Measurements from ENCODE around the gene ANKLE1. TPM values are rescaled to one million over a fixed set of nuclear protein-coding genes. Genes with fewer than 3 reads are reported as not detected.

Gene ANKLE1
- 0.13 TPM for total RNA-seq
- long read RNA-seq: 0 reads

GRCh38 chr19:17281391-17282304 lies at the start of gene ANKLE1:
Gene ANKLE1, plus strand, starts transcription at chr19:17281901. Its CDS starts 20 bp downstream, at chr19:17281921.
- peak; percentile 60 for DNase-seq
- intact Hi-C loops (cut with DNase I): loop anchor here (5.0 kb wide), 2 partner anchors 79 to 214 kb away; no protein-coding TSS in a partner anchor
- peak; percentile 48 for ATAC-seq (ENCODE audit: poor library complexity)

DNA sequence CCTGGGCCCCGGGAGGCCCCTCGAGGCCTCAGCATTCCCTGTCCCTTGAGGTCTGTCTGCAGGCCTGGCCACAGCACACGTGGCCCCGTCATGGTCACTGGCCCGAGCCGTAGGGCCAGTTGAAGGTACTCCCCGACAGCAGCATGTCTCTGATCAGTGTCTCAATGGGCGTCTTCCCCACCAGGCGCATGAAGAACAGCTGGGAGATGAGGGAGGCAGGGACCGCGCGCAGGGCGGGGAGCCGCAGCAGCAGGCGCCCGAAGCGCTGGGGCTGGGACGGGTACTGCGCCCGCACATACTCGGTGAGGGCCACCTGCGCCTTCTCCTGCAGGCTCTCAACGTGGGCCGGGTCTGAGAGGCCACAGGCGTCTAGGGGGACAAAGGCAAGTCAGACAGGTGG lies 49.4 kb upstream of the ANKLE1 start:
- no peak for DNase-seq
- intact Hi-C loops (cut with DNase I): no loop called here
- no peak for ATAC-seq (ENCODE audit: poor library complexity)

- DNase-seq (peak; percentile 73), ATAC-seq (ENCODE audit: poor library complexity) (peak; percentile 77)
- intact Hi-C loops (cut with DNase I): no loop called here
Observed at GRCh38 chr19:17234911-17235299, 46.8 kb upstream of the ANKLE1 start.

GRCh38 chr19:17235300-17235970 lies 46.3 kb upstream of the ANKLE1 start:
- ATAC-seq (ENCODE audit: poor library complexity) (peak; percentile 90), DNase-seq (peak; percentile 87)
- intact Hi-C loops (cut with DNase I): no loop called here

GRCh38 chr19:17235971-17236777 lies 45.5 kb upstream of the ANKLE1 start:
- DNase-seq: no peak
- no peak for ATAC-seq (ENCODE audit: poor library complexity)
- intact Hi-C loops (cut with DNase I): no loop called here

- DNase-seq: no peak
- intact Hi-C loops (cut with DNase I): no loop called here
- no peak for ATAC-seq (ENCODE audit: poor library complexity)
Observed at GRCh38 chr19:17236811-17237543, 44.7 kb upstream of the ANKLE1 start.

DNA sequence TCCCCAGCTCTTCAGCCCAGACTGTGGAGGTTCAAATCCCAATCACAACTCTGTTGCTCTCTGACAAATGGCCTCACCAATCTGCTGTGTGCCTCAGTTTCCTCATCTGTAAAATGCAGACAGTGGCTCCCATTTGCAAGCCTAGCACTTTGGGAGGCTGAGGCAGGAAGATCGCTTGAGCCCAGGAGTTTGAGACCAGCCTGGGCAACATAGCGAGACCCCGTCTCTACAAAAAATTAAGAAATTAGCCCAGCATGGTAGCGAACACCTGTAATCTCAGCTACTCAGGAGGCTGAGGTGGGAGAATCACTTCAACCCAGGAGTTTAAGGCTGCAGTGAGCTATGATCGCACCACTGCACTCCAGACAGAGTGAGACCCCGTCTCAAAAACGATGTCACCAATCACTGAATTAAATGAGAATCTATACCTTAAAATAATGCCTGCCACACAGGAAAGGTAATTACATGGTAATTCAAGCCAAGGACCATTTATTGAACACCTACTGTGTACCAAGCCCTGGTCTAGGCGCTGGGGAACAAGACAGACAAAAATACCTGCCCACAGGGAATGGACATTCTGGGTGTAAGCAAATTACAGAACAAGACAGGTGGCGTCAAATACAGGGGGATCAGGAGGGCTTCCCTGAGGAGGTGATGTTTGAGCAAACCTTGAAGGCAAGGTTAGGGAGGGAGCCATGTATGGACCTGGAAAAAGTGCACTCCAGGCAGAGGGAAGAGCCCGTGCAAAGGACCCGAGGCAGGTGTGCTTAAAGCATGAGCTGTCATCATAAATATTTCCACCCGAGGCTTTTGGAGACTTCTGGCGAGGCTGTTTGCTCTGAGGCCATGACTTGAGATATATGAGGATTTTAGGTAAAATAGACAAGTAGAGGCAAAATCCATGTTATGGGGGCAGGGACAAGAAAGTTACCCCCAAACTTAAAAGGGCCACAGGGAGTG lies 43.7 kb upstream of the ANKLE1 start:
- no peak for DNase-seq
- no peak for ATAC-seq (ENCODE audit: poor library complexity)
- intact Hi-C loops (cut with DNase I): no loop called here

DNA sequence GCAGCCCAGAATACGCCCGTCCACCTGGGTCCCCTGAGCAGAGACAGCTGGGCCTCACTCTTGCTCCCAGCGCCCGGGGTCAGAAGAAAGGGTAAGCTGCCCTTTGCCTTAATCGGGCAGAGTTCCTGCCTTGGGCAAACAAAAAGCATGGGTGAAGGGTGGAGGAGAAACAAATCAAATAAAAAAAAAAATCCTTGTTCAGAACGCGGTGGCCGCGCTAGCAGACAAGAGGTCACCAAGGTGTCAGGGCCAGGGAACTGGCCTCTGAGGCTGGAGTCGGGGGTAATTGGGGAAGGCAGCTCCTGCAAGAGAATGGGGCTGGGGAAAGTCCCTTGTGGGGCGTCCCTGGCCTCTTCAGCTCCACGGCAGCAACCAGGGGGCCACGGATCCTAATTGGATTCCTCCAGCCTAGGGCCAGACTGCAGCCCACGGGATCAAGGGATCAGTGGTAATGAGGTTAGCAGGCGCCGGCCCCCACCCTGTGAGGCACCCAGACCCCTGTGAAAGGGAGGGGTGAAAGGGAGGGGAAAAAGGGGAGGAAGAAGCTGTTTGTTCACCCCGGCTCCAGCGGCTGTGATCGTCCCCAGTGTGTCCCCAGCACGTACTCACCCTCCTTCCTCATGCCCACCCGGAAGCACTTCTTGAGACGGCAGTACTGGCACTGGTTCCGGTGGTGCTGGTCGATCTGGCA lies 41.5 kb upstream of the ANKLE1 start:
- DNase-seq (no peak), ATAC-seq (ENCODE audit: poor library complexity) (no peak)
- intact Hi-C loops (cut with DNase I): no loop called here

DNA sequence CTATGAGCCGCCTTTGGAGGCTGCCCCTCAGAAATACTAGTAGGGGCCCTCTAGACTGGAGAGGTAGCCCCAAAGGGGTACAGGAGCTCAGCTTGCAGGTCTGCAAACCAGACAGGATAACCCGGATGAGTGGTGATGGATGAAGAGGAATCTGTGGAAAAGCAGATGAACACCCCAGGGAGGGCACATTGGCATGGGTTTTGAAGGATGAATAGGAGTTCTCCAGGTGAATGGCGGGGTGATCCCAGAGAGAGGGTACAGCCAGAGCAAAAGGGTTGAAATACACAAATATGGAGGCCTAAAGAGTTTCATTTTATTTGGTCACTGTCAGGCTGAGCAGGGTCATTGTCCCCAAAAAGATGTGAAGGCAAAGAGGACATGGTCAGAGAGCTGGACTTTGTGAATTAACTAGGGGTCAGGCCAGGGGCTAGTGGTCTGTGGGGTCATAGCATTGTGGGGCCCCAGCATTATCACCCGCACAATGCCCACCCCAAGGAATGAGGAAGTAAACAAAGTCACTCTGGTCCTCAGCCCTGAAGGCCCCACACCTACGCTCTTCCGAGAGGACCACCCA lies 40.8 kb upstream of the ANKLE1 start:
- DNase-seq (no peak), ATAC-seq (ENCODE audit: poor library complexity) (no peak)
- intact Hi-C loops (cut with DNase I): no loop called here

DNA sequence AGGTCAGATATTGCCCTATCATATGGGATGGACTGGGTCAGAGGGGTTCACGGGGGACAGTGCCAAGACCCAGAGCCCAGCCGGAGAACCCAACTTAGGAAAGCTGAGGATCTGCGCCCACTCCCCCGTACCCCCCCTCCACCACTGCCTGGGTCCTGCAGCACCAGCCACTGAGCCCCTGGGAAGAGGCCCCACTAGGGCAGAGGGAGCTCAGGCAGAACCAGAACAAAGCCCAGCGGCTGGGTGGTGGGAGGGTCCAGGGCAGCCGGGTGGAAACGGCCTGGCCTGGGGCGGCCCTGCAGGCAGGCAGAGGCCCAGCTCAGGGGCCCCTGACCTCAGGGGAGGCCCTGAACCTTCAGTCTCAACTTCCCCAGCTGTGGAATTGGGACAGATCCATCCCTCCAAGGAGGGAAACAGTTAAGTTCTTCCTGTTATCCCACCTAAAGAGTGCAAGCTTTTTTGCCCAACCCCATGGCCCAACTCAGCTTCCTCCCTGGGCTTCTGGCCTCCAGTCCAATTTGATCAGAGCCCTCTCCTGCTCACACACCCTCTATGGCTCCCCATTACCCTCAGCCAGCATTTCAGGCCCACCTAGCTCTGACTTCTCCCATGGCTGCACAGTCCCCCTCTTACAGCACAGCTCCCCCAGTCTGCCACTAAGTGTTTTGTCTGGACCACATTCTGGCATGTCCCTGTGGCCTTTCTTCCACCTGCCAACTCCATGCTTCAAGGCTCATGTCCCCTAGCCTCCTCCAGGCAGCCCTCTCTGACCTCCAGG lies 39.1 kb upstream of the ANKLE1 start:
- intact Hi-C loops (cut with DNase I): no loop called here
- ATAC-seq (ENCODE audit: poor library complexity): no peak
- no peak for DNase-seq

- DNase-seq (no peak), ATAC-seq (ENCODE audit: poor library complexity) (no peak)
- intact Hi-C loops (cut with DNase I): no loop called here
Observed at GRCh38 chr19:17243211-17243829, 38.4 kb upstream of the ANKLE1 start.

GRCh38 chr19:17243830-17244617 lies 37.7 kb upstream of the ANKLE1 start:
- intact Hi-C loops (cut with DNase I): no loop called here
- DNase-seq (peak; percentile 80), ATAC-seq (ENCODE audit: poor library complexity) (peak; percentile 32)

DNA sequence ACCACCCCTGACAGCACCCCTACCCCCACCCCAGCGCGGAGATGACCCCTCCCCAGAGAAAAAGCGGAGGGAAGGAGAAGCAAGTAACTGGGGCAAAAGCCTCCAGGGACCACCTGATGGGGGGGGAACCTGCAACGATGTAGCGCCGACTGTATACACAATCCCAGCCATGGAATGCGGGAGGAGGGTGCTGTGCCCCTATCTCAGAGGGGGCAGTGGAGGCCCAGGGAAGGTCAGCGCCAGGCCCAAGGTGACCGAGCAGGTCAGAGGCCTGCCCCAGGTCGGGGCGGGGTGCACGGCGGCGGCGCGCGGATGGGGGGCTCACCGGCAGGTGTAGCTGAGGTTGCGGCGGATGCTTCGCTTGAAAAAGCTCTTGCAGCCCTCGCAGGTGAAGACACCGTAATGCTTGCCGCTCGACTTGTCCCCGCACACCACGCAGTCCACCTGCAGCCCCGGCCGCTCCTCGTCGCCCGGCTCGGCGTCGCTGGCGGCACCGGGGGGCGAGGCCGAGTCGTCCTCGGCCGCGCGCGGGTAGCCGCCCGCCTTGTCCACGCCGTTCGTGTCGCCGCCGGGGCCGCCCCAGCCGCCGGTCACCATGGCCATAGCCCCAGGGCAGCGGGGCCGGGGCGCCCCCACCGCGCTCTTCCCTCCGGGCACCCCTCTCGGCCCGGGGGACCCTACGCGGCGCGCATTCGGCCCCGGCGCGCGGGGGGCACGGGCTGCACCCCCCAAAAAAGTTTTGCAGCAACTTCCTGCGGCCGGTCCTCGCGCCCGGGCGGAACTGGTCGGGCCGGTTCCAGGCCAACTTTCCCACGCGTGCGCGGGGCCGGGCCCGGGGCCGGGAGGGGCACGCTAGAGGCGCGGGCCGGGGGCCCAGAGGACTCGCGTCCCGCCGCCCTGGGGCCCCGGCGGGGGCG lies 36.8 kb upstream of the ANKLE1 start:
- intact Hi-C loops (cut with DNase I): no loop called here
- ATAC-seq (ENCODE audit: poor library complexity): no peak
- DNase-seq: peak; percentile 67

DNA sequence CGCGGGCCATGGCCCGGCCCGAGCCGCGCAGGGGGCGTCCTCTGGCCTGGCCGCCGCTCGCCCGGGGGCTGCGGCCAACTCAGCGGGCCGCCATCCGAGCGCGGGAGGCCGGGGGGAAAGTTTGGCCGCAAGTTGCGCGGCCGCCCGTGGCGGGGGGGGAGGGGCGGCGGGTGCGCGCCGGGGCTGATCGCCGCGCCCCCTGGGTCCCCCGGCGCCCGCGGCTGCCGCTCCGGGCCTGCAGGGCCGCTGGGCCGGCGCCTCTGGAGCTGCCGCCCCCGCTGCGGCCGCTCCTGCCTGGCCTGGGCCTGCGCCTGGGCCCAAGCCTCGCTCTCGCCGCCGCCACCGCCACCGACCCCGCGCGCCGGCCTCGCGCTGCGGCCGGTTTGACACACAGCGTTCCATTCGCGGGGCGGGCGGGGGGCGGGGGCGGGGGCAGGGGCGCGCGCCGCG lies 36.1 kb upstream of the ANKLE1 start, which contains the start of gene NR2F6:
NR2F6 (minus strand) TSS at position 385 of the 450 bp plus-strand sequence. CDS start 699 bp downstream, outside the sequence.
- no peak for ATAC-seq (ENCODE audit: poor library complexity)
- DNase-seq: no peak
- intact Hi-C loops (cut with DNase I): no loop called here
